Fibroblast of peridontal ligament (primary cell): ENCODE results near the gene LRRC2.
"Not testable (repeated sequence)": the region's sequence is repeated elsewhere in the genome, so short reads cannot be mapped to it uniquely, and the experiment has no call there.

Experiments used
- DNase-seq: peaks from one replicate; pipeline ENCODE4 v3.0.0-alpha.2; 2010; ENCODE audit errors: extremely low read depth

Gene LRRC2

GRCh38 chr3:46584598-46585467 lies 18.7 kb upstream of the LRRC2 start:
- DNase-seq: no peak

DNA sequence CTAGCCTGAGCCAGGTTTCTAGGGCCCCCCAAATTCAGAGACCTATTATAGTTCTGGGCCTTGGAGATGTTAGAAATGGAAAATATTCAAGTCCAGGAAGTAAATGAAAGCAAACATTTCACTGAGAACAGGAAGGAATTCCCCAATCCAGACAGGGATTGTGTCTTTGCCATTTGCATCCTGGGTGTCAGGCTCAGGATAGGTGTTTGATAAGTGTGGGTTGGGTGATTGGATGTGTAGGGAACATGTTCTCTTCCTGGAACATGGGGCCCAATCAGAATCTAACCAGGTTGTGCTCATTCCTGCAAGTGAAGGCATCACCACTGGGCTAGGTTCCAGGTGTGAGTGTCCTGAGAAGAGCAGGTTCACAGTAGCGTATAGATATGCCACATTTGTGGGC lies 14.6 kb upstream of the LRRC2 start:
- no peak for DNase-seq

GRCh38 chr3:46579756-46580286 lies 13.7 kb upstream of the LRRC2 start:
- DNase-seq: no peak

- no peak for DNase-seq
Observed at GRCh38 chr3:46578973-46579755, 13.1 kb upstream of the LRRC2 start.

DNA sequence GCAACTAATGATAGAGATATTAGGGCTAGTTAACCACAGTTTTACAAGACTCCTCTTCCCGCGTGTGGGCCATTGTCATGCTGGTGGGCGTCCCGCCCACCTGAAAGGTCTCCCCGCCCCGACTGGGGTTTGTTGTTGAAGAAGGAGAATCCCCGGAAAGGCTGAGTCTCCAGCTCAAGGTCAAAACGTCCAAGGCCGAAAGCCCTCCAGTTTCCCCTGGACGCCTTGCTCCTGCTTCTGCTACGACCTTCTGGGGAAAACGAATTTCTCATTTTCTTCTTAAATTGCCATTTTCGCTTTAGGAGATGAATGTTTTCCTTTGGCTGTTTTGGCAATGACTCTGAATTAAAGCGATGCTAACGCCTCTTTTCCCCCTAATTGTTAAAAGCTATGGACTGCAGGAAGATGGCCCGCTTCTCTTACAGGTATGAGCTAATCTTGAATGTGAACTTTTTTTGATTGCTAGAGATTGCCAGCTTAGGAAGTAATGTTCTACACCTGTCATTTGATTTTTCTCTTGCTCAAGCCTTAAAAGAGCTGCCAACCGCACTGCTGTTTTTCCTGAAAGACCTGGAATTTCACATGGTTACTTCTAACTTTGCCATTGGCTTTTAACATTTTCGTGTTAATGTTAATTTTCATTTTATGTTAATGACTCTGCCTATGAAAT lies 11.6 kb upstream of the LRRC2 start:
- not testable (repeated sequence) for DNase-seq

GRCh38 chr3:46576879-46577278 lies 10.8 kb upstream of the LRRC2 start:
- no peak for DNase-seq

- no peak for DNase-seq
Observed at GRCh38 chr3:46576386-46576785, 10.3 kb upstream of the LRRC2 start.

DNA sequence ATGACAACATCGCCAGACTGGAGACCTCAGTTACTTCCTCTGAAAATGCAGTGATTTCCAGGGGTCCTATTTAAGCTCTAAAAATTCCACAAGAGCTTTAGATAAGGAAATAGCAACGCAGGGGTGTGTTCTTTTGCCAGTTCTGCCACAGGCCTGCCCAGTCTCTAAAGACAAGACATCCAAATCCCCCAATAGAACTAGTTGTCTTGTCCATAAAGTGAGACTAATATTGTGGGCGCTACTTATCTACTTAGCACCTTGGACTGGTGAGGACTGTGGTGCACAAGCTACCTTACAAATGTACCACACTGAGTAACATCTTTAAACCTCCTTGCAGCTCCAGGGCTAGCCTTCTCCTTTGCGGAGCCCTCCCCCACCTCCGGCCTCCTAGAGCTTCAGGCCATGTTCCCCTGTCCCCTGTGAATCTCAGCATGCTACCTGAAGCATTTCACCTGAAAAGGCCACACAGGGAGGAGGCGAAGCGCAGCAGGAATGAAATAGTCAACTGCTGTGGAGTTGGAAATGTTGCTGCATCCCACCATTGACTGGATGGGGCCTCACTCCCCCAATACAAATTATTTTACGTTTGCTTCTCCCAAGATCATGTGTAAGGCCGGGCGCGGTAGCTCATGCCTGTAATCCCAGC lies 9.6 kb upstream of the LRRC2 start:
- no peak for DNase-seq

DNA sequence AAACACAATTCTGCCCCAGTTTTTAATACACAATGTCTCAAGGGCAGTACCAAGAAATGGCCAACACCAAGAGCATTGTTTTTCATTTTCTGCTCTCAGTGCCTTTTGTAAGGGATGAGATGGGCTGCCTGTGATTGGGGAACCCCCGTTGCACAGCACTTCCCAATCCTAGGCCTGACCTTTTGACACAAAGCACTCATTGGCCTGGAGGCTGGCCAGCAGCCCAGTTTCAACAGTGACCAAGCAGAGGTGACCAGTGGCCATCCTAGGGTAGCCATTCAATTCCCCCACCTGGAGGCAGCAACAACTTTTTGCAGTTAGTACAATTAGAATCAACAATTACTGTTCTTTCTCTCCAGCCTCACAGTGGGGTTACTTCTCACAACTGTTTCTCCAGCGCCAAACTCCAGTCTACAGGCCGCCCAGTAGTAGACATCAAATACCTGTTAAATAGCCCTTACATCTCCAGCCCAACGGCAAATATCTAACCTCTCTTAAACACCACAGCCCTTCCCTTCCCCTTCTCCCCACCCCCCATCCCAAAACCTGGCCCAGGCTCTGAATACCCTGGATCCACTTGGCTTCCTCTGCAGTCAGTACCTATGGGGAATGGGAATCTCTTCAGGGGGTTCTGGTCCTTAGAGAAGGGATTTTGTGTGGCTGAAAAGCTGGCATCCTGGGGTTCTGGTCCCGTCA lies 8.9 kb upstream of the LRRC2 start:
- DNase-seq: no peak

GRCh38 chr3:46574243-46574646 lies 8.1 kb upstream of the LRRC2 start:
- no peak for DNase-seq

DNA sequence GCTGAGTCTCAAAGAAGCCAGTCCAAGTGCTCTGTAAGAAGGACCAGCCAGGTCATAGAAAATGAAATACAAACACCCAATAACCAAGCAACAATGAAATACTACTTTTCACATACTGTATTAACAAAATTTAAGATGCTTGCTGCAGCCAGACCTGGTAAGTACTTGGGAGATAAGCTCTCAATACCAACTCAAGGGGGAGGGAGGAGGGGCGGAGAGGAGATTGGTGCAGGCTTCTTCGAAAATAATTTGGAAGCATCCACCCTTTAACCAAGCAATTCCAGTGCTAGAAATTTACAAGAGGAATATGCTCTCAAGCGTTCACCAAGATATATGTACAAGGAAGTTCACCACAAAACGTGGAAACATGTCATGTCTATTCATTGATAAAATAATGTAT lies 7.6 kb upstream of the LRRC2 start:
- no peak for DNase-seq

GRCh38 chr3:46571684-46572083 lies 5.6 kb upstream of the LRRC2 start:
- DNase-seq: no peak

DNA sequence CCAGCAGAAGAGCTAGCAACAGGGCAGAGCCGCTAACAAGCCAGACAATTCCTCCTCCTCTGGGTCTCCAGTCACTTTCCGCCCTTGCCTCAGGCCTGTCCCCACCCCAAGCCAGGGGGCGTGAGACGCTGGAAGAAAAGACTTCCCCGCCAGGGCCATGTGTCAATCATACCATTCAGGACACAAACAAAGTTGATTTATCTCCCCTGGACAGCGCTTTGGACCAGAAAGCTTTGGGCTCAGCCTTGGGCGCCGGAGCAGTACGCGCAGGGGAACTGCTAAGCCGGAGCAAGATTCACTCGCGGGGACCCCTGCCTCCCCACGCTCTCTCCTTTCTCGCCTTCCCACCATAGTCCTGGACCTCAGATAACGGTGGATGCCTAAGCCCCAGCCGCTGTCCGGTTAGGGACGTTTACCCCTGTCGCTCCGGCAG lies 479 bp downstream of the LRRC2 start:
- no peak for DNase-seq

DNA sequence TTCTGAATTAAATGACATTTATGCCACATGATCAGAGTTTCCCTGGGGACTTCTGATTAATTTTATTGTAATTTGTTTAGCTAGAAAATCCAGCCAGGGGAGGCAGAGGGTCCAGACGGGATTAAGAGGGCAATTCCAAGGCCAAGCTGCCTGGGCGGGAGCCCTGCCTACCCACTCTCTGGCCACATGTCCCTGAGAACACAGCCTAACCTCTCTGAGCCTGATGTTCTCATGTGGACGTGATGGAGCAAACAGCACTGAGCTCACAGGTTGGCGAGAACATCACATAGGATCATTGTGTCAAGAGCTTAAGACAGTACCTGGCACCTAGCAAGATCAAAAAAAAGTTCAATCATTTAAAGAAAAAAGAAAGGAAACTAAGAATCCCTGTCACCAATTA lies 1.0 kb downstream of the LRRC2 start:
- no peak for DNase-seq

DNA sequence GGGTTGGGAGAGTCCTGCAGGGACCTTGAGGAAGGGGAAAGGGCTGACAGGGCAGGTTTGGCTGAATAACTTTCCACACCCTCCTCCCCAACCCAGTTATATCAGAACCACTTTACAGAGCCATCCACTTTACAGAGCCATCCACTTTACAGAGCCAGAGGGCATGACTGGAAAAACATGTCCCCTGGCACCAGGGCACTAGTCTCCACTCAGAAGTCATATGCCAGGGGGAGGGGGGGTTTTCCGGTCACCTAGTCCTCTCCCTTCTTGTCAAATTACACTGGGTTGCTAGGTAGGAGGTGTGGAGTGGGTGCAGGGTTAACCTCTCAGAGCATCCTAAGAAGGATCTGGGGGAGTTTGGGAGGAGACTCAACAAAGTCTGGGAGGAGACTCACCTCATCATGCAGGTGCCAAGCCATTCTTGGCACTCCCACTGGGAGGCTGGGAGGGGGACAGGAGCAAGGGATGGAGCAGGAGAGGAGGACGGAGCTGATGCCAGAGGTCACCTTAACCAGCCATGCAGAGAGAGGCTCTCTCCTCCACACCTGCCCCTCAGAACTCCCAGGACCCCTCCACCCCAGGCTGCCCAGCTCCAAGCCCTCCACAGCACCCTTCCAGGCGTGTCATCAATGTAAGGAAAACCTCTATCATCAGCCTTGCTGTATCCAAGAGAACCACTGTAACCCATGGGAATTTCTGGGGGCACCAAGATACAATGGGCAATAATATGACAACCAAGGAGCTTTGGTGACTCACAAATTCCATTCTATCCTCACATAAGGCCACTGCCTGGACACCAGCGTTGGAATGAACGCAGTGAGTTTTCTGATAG lies 1.7 kb downstream of the LRRC2 start:
- DNase-seq: no peak

- DNase-seq: no peak
Observed at GRCh38 chr3:46561951-46562350, 4.2 kb downstream of the LRRC2 start.

GRCh38 chr3:46561511-46561910 lies 4.6 kb downstream of the LRRC2 start:
- no peak for DNase-seq

- no peak for DNase-seq
Observed at GRCh38 chr3:46559091-46559704, 6.9 kb downstream of the LRRC2 start.

- DNase-seq: peak; percentile 47
Observed at GRCh38 chr3:46558184-46559043, 7.7 kb downstream of the LRRC2 start.
